Fibroblast of upper back skin (primary cell): ENCODE data around the gene NAGLU.

Experiments used
- DNase-seq: peaks from one replicate; pipeline ENCODE4 v3.0.0-alpha.2; 2013

NAGLU gene

GRCh38 chr17:42565523-42566214 is 29.6 kb downstream of the NAGLU start:
- no peak for DNase-seq

- no peak for DNase-seq
These were observed 30.3 kb downstream of the NAGLU start for GRCh38 chr17:42566215-42566882.

GRCh38 chr17:42566883-42567573 is 31.0 kb downstream of the NAGLU start, which contains the start of gene MLX:
MLX (plus strand) TSS chr17:42567100; CDS start chr17:42567125, 25 bp downstream.
- peak; percentile 91 for DNase-seq

- DNase-seq: no peak
These were observed 32.5 kb downstream of the NAGLU start for GRCh38 chr17:42568341-42569111.

- no peak for DNase-seq
These were observed 35.6 kb downstream of the NAGLU start for GRCh38 chr17:42571435-42572225.

GRCh38 chr17:42573095-42573494 is 37.1 kb downstream of the NAGLU start:
- no peak for DNase-seq

GRCh38 chr17:42574463-42574862 is 38.4 kb downstream of the NAGLU start:
- no peak for DNase-seq

- no peak for DNase-seq
These were observed 41.1 kb downstream of the NAGLU start for GRCh38 chr17:42577140-42577531.

GRCh38 chr17:42577532-42578281 is 41.7 kb downstream of the NAGLU start, which contains the start of gene PSMC3IP:
PSMC3IP (minus strand) TSS chr17:42577729; CDS start chr17:42577686, 43 bp downstream.
- DNase-seq: peak; percentile 92

- DNase-seq: peak; percentile 71
These were observed 42.3 kb downstream of the NAGLU start for GRCh38 chr17:42578282-42578869.

- no peak for DNase-seq
These were observed 43.9 kb downstream of the NAGLU start for GRCh38 chr17:42579794-42580551.

- DNase-seq: no peak
These were observed 45.8 kb downstream of the NAGLU start for GRCh38 chr17:42581744-42582270.

GRCh38 chr17:42584880-42585279 is 48.8 kb downstream of the NAGLU start:
- DNase-seq: no peak

- DNase-seq: no peak
These were observed 49.3 kb downstream of the NAGLU start for GRCh38 chr17:42585353-42585752.

GRCh38 chr17:42586514-42587230 is 50.6 kb downstream of the NAGLU start:
- DNase-seq: no peak

- DNase-seq: no peak
These were observed 54.8 kb downstream of the NAGLU start for GRCh38 chr17:42590886-42591285.

- DNase-seq: no peak
These were observed 55.4 kb downstream of the NAGLU start for GRCh38 chr17:42591411-42591810.
